Measurements from ENCODE around the gene IGSF9B.

IGSF9B gene

GRCh38 chr11:133895061-133895479, 61.7 kb downstream of the IGSF9B start:
- DNase-seq (ENCODE audit: low read depth) = no peak

DNA sequence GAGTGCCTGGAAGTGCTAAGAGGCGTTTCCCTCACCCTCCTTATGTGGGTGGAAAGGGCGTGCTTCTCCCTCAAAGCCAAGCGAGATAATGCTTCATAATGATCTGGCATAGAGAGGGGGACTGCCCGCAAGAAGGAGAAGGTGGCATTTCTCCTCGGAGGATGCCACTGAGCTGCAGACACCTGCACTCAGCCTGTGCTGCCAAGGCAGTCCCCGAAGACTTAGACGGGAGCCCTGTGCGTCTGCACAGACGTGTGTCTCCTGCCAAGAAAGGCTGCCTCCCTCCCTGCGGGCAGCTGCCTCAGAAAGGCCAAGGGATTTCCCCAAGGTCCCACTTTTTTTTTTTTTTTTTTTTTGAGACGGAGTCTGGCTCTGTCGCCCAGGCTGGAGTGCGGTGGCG, 63.4 kb downstream of the IGSF9B start:
- TF ChIP-seq CTCF (conservative IDR thresholded peaks at IDR 0.05; ENCODE audit: control insufficient read depth, insufficient read depth, low read depth, low read length) = no peak
- no peak overlapping the region for H3K4me3 ChIP-seq (ENCODE audit: control insufficient read depth, low read depth, low read length)
- no peak for DNase-seq (ENCODE audit: low read depth)

More at GRCh38 chr11:133895061-133895479, 61.7 kb downstream of the IGSF9B start:
- no peak overlapping the region for H3K4me3 ChIP-seq (ENCODE audit: control insufficient read depth, low read depth, low read length)
- TF ChIP-seq CTCF (conservative IDR thresholded peaks at IDR 0.05; ENCODE audit: control insufficient read depth, insufficient read depth, low read depth, low read length) = no peak

DNA sequence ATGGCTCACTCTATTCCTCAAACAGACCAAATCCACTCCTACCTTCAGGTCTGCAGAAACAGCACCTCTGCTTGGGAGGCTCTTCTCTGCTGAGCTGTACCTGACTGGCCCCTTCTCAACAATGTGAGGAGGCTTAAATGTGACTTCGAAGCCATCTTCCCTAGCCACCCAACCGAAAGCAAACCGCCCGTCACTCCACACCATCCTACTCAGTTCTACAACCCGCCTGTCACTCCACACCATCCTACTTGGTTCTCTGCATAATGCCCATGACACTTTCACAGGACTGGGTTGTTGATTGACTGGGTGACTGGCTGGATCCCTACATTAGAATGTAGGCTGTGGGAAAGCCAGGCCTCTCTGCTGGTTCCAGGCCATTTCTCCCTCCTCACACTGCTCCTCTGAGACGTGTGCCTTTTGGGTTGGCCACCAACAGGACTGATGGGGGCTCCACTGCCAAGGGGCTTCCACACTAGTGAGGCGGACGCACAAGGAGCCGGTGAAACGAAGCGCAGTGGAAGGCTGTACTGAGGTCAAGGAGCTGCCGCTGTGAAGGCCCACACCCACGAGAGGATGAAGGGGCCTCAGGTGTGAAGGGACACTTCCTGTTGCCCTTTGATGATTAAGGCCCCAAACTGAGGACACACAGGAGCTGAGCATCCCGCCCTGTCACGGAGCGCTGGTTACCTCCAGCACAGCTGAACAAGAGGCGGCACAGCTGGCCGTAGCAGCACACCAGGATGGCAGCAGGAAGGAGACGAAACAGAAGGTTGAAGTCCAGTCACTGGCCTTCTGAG, 64.0 kb downstream of the IGSF9B start:
- TF ChIP-seq CTCF (conservative IDR thresholded peaks at IDR 0.05; ENCODE audit: control insufficient read depth, insufficient read depth, low read depth, low read length) = no peak
- no peak overlapping the region for H3K4me3 ChIP-seq (ENCODE audit: control insufficient read depth, low read depth, low read length)
- DNase-seq (ENCODE audit: low read depth) = no peak

- no peak overlapping the region for H3K4me3 ChIP-seq (ENCODE audit: control insufficient read depth, low read depth, low read length)
- DNase-seq (ENCODE audit: low read depth) = no peak
- TF ChIP-seq CTCF (conservative IDR thresholded peaks at IDR 0.05; ENCODE audit: control insufficient read depth, insufficient read depth, low read depth, low read length) = no peak
Measured at GRCh38 chr11:133892126-133892525, 64.6 kb downstream of the IGSF9B start.

GRCh38 chr11:133889893-133890292, 66.9 kb downstream of the IGSF9B start:
- DNase-seq (ENCODE audit: low read depth) = no peak
- no peak for TF ChIP-seq CTCF (conservative IDR thresholded peaks at IDR 0.05; ENCODE audit: control insufficient read depth, insufficient read depth, low read depth, low read length)
- H3K4me3 ChIP-seq (ENCODE audit: control insufficient read depth, low read depth, low read length) = no peak overlapping the region

DNA sequence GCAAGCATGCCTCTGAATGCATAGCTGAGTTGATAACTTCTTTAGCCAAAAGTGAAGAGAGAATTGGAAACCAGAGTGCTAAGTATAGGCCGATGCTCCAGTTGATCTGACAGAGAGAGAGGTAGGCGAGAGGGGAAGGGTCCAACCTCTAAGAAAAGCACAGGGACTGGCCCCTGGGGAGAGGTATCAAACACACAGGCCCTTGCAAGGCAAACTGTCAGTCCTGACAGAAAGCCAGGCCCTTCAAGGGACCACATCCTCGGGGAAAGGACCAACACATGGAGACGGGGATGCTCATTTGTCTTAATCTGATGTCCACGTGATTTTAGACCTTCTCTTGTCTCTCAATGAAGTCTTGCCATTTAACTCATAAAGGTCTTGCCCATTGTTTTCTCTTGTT, 67.6 kb downstream of the IGSF9B start:
- DNase-seq (ENCODE audit: low read depth) = no peak
- no peak overlapping the region for H3K4me3 ChIP-seq (ENCODE audit: control insufficient read depth, low read depth, low read length)
- TF ChIP-seq CTCF (conservative IDR thresholded peaks at IDR 0.05; ENCODE audit: control insufficient read depth, insufficient read depth, low read depth, low read length) = no peak

Data from fibroblast of mammary gland (primary cell).